Esophagus muscularis mucosa (tissue), 4 donors: ENCODE results near the gene FGFBP2.

ENCODE experiments used
- EP300 ChIP-seq: sonication (generic); formaldehyde crosslinking; IDR thresholded peaks from one replicate; pipeline ENCODE4 v1.6.1; 2017; ENCODE audit warnings: antibody characterized with exemption
- POLR2A ChIP-seq: fragments of 450-650 bp; IDR thresholded peaks from one replicate; pipeline ENCODE4 v1.6.1; 2017; ENCODE audit warnings: antibody characterized with exemption, moderate library complexity, mild to moderate bottlenecking, low read depth
- POLR2AphosphoS5 ChIP-seq, 2 donors: sonication (generic); formaldehyde crosslinking; IDR thresholded peaks; one replicate each; pipeline ENCODE4 v1.6.1; 2017; ENCODE audit warnings: antibody characterized with exemption in 2 of 2
- TF ChIP-seq, protein P1 (sequence below), 3 experiments: fragments of 200-600 bp in 2 of 3; fragments of 450-650 bp in 1 of 3; sonication (generic) in 2 of 3; IDR thresholded peaks; one replicate each; pipeline ENCODE4 v1.5.1; 2017 to 2019; ENCODE audit warnings: antibody characterized with exemption in 3 of 3, mild to moderate bottlenecking in 2 of 3, moderate library complexity in 1 of 3

DNA sequence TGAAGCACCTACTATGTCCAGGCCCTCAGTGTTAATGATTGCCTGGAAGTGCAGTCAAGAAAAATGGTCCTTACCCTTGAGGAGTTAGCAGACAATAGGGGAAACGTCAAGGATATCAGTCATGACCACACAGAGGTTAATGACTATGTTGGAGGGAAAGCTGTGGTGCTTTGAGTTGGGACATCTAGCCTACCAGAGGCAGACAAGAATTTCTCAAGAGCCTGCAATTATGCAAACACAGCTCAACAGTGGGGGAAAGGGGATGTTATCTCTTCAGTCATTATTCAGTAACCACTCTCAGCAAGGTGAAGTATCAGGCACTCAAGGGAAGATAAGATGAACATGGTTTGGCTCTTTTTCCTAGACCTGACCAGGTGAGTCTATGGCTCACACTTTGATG is 17.5 kb downstream of the FGFBP2 start:
- TF ChIP-seq, protein P1, sequence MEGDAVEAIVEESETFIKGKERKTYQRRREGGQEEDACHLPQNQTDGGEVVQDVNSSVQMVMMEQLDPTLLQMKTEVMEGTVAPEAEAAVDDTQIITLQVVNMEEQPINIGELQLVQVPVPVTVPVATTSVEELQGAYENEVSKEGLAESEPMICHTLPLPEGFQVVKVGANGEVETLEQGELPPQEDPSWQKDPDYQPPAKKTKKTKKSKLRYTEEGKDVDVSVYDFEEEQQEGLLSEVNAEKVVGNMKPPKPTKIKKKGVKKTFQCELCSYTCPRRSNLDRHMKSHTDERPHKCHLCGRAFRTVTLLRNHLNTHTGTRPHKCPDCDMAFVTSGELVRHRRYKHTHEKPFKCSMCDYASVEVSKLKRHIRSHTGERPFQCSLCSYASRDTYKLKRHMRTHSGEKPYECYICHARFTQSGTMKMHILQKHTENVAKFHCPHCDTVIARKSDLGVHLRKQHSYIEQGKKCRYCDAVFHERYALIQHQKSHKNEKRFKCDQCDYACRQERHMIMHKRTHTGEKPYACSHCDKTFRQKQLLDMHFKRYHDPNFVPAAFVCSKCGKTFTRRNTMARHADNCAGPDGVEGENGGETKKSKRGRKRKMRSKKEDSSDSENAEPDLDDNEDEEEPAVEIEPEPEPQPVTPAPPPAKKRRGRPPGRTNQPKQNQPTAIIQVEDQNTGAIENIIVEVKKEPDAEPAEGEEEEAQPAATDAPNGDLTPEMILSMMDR (IDR thresholded peaks at IDR 0.05): no peak
- no peak for TF ChIP-seq POLR2A
- TF ChIP-seq POLR2AphosphoS5 (IDR thresholded peaks at IDR 0.05): no peak
- no peak for TF ChIP-seq EP300
